Bronchial smooth muscle cell (primary cell): ENCODE data around the gene PNLDC1. TPM values are rescaled to one million over a fixed set of nuclear protein-coding genes. Genes with fewer than 3 reads are reported as not detected.

ENCODE experiments used
- total RNA-seq: library from RNA; depleted of rRNA; stranded (reverse); fragments of >200 nt; gene quantifications from 2 replicates; pipeline ENCODE4 v1.2.1, GENCODE V29; 2014

Gene PNLDC1
- 2.0 TPM in 1 of 2 replicates, not detected in the other for total RNA-seq

GRCh38 chr6:159800141-159800865, at the start of gene PNLDC1:
Gene PNLDC1 (plus strand): TSS chr6:159800276. CDS start chr6:159800308, 32 bp downstream.

GRCh38 chr6:159761873-159762680, 38.0 kb upstream of the PNLDC1 start, which contains the start of gene ACAT2:
Gene ACAT2 (plus strand): TSS chr6:159762045. CDS start chr6:159762088, 43 bp downstream.

GRCh38 chr6:159789377-159790148, 10.5 kb upstream of the PNLDC1 start, which contains the start of gene TCP1:
Gene TCP1 (minus strand): TSS chr6:159789602. CDS start chr6:159789468, 134 bp downstream.

GRCh38 chr6:159790149-159790955, 9.7 kb upstream of the PNLDC1 start, which contains the start of gene MRPL18:
Gene MRPL18 (plus strand): TSS chr6:159790467. CDS start chr6:159790588, 121 bp downstream.

Other genes starting within 250 kb of the PNLDC1 start
- 495 and 2,279 TPM in 2 replicates for gene SOD2, start 107.0 kb upstream of the PNLDC1 start, total RNA-seq
- 80.9 and 96.6 TPM in 2 replicates for gene WTAP, start 72.8 kb upstream of the PNLDC1 start, total RNA-seq
- 31.7 and 66.0 TPM in 2 replicates for gene ACAT2, start 38.2 kb upstream of the PNLDC1 start, total RNA-seq
- gene TCP1, start 10.7 kb upstream of the PNLDC1 start, total RNA-seq, result 169 and 340 TPM in 2 replicates
- gene MRPL18, start 9.8 kb upstream of the PNLDC1 start, total RNA-seq, result 47.1 and 55.8 TPM in 2 replicates
- gene MAS1, start 90.7 kb downstream of the PNLDC1 start, total RNA-seq, result not detected in 2 replicates
- gene IGF2R, start 168.8 kb downstream of the PNLDC1 start, total RNA-seq, result 115 and 124 TPM in 2 replicates